Loucy (cell line): ENCODE measurements around the gene LTBP2.

Experiments used
- EZH2phosphoT487 ChIP-seq: fragments of 200-600 bp; IDR thresholded peaks from 2 replicates; pipeline ENCODE4 v1.6.1; 2018; ENCODE audit warnings: antibody characterized with exemption, mild to moderate bottlenecking, moderate library complexity, borderline replicate concordance
- TF ChIP-seq, protein P1 (sequence below): fragments of 200-600 bp; sonication (generic); conservative IDR thresholded peaks from 2 replicates; pipeline ENCODE4 v1.5.1; 2014; ENCODE audit warnings: mild to moderate bottlenecking, antibody characterized with exemption, low read length

DNA sequence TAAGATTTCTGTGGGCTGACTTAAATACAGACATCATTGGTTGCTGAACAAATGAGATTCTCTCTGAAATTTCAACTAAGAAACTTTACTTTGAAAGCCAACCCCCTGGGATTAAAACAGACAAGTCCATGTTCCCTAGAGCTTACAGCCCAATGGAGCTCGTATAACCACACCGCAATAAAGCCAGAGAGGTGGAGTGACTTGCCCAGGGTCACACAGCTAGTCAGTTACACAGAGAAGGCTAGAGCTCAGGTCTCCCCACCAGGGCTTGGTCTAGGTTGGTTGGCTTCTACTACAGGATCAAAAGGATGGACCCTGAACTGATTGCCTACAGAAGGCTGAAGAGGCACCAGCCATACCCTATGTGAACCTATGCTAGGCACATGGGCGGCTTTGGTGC, 8.9 kb upstream of the LTBP2 start:
- TF ChIP-seq, protein P1, sequence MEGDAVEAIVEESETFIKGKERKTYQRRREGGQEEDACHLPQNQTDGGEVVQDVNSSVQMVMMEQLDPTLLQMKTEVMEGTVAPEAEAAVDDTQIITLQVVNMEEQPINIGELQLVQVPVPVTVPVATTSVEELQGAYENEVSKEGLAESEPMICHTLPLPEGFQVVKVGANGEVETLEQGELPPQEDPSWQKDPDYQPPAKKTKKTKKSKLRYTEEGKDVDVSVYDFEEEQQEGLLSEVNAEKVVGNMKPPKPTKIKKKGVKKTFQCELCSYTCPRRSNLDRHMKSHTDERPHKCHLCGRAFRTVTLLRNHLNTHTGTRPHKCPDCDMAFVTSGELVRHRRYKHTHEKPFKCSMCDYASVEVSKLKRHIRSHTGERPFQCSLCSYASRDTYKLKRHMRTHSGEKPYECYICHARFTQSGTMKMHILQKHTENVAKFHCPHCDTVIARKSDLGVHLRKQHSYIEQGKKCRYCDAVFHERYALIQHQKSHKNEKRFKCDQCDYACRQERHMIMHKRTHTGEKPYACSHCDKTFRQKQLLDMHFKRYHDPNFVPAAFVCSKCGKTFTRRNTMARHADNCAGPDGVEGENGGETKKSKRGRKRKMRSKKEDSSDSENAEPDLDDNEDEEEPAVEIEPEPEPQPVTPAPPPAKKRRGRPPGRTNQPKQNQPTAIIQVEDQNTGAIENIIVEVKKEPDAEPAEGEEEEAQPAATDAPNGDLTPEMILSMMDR: no peak
- TF ChIP-seq EZH2phosphoT487: no peak
